Measurements from ENCODE around the gene CFAP221. TPM values are rescaled to one million over a fixed set of nuclear protein-coding genes. Genes with fewer than 3 reads are reported as not detected.

CFAP221 gene
- not detected in 2 replicates for total RNA-seq

GRCh38 chr2:119544075-119544938, at the start of gene CFAP221:
Gene CFAP221, plus strand, starts transcription at chr2:119544449. Its CDS starts 1,683 bp downstream, at chr2:119546132.
- DNase-seq (ENCODE audit: low read depth) = peak; percentile 37
- no peak for TF ChIP-seq CTCF (IDR thresholded peaks at IDR 0.05; ENCODE audit: insufficient read depth, low read depth, low read length)

GRCh38 chr2:119495948-119496347, 48.3 kb upstream of the CFAP221 start:
- TF ChIP-seq CTCF (IDR thresholded peaks at IDR 0.05; ENCODE audit: insufficient read depth, low read depth, low read length) = no peak
- no peak for DNase-seq (ENCODE audit: low read depth)
- no peak overlapping the region for H3K4me3 ChIP-seq (ENCODE audit: low read depth, low read length)

More at GRCh38 chr2:119544075-119544938, at the start of gene CFAP221:
- H3K4me3 ChIP-seq (ENCODE audit: low read depth, low read length) = peak within 1 kb of the TSS; percentile 61

- no peak overlapping the region for H3K4me3 ChIP-seq (ENCODE audit: low read depth, low read length)
- no peak for TF ChIP-seq CTCF (IDR thresholded peaks at IDR 0.05; ENCODE audit: insufficient read depth, low read depth, low read length)
- no peak for DNase-seq (ENCODE audit: low read depth)
Observed at GRCh38 chr2:119496682-119497081, 47.6 kb upstream of the CFAP221 start.

GRCh38 chr2:119508756-119509155, 35.5 kb upstream of the CFAP221 start:
- no peak for DNase-seq (ENCODE audit: low read depth)
- no peak for TF ChIP-seq CTCF (IDR thresholded peaks at IDR 0.05; ENCODE audit: insufficient read depth, low read depth, low read length)
- H3K4me3 ChIP-seq (ENCODE audit: low read depth, low read length) = no peak overlapping the region

- DNase-seq (ENCODE audit: low read depth) = no peak
- no peak overlapping the region for H3K4me3 ChIP-seq (ENCODE audit: low read depth, low read length)
- no peak for TF ChIP-seq CTCF (IDR thresholded peaks at IDR 0.05; ENCODE audit: insufficient read depth, low read depth, low read length)
Observed at GRCh38 chr2:119511989-119512388, 32.3 kb upstream of the CFAP221 start.

- TF ChIP-seq CTCF (IDR thresholded peaks at IDR 0.05; ENCODE audit: insufficient read depth, low read depth, low read length) = no peak
- DNase-seq (ENCODE audit: low read depth) = no peak
- H3K4me3 ChIP-seq (ENCODE audit: low read depth, low read length) = no peak overlapping the region
Observed at GRCh38 chr2:119512946-119513345, 31.3 kb upstream of the CFAP221 start.
